ENCODE measurements around the gene MAOA.
"Not testable (repeated sequence)": the region's sequence is repeated elsewhere in the genome, so short reads cannot be mapped to it uniquely, and the experiment has no call there.

Gene MAOA

DNA sequence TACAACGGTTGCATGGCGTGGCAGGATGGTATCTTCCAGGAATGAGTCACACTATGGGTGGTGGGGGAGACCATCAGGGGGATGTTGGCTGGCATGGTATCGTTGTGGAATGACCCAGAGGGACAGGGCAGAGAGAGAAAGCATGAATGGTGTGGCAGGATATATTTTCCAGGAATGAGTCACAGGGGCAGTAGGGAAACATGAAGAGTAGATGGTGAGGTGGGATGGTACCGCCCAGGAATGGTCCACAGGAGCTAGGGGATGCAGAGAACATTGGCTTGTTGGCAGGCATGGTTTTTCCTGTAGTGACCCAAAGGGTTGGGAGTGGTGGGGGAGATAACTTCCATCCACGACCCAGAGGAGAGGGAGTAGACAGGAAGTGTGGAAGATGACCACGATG lies 62.4 kb downstream of the MAOA start:
- no peak for DNase-seq

DNA sequence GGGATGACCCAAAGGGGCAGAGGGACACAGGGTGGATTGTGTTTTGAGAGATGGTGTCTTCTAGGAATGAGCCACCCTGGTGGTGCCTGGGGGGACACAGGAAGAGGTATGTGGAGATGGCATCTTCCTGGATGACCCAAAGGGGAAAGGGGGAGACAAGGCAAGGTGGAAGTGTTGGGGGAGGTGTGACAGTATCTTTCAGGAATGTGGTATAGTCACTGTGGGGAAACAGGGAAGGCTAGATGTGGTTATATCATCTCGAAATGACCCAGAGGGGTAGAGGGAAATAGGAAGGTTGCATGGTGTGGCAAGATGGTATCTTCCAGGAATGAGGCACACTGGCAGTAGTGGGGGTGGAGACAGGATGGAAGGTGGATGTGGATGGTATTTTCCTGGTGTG lies 62.9 kb downstream of the MAOA start:
- no peak for DNase-seq

DNA sequence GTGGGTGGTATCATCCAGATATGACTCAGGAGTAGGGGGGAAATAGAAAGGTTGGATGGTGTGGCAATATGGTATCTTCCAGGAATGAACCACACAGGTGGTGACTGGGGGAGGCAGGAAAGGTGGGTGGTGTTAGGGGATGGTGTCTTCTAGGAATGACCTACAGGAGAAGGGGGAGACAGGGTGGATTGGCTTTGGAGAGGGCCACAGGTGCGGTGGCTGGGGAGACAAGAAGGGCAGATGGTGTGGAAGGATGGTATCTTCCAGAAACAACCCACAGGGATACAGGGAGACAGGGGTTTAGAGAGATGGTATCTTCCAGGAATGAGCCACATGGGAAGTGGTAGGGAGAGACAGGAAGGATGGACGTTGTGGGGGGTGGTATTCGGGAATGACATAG lies 64.0 kb downstream of the MAOA start:
- no peak for DNase-seq

DNA sequence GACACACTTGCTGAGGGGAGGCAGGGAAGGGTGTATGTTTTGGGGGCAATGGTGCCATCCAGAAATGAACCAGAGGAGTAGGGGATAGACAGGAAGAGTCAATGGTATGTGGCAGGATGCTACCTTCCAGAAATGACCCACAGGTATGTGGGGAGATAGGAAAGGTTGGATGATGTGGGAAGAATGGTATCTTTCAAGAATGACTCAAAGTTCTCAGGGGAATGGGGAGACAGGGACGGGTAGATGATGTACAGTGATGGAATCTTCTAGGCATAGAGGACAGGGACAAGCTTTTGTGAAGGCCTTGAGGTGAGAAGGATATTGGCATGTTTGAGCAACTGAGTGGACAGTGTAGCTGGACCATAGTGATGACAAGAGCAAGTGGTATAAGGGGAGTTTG lies 64.9 kb downstream of the MAOA start:
- DNase-seq, result no peak

DNA sequence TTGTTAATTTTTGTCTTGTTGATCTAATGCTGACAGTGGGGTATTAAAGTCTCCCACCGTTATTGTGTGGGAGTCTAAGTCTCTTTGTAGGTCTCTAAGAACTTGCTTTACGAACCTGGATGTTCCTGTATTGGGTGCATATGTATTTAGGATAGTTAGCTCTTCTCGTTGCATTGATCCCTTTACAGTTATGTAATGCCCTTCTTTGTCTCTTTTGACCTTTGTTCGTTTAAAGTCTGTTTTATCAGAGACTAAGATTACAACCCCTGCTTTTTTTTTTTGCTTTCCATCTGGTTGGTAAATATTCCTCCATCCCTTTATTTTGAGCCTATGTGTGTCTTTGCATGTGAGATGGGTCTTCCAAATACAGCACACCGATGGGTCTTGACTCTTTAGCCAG lies 69.1 kb downstream of the MAOA start:
- DNase-seq, result not testable (repeated sequence)

DNA sequence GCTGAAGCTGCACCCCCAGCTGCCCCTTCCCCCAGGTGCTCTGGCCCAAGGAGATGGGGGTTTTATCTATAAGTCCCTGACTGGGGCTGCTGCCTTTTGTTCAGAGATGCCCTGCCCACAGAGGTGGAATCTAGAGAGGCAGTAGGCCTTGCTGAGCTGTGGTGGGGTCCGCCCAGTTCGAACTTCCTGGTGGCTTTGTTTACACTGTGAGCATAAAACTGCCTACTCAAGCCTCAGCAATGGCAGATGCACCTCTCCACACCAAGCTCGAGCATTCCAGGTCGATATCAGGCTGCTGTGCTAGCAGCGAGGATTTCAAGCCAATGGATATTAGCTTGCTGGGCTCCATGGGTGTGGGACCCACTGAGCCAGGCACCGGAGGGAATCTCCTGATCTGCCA lies 71.2 kb downstream of the MAOA start:
- not testable (repeated sequence) for DNase-seq

DNA sequence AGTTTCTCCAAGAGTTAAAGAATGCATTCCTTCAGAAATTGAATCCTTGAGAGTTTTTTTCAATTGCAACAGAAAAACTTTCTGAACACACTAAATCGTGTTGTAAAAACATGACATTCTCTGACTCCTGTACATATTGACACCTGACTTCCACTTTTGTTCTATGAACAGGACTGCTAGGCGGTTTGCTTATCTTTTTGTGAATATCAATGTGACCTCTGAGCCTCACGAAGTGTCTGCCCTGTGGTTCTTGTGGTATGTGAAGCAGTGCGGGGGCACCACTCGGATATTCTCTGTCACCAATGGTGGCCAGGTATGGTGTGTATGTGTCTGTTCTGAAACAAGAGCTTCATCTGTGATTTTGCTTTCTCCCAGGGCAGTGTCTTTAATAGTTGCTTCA lies 71.9 kb downstream of the MAOA start:
- DNase-seq, result peak; percentile 37

DNA sequence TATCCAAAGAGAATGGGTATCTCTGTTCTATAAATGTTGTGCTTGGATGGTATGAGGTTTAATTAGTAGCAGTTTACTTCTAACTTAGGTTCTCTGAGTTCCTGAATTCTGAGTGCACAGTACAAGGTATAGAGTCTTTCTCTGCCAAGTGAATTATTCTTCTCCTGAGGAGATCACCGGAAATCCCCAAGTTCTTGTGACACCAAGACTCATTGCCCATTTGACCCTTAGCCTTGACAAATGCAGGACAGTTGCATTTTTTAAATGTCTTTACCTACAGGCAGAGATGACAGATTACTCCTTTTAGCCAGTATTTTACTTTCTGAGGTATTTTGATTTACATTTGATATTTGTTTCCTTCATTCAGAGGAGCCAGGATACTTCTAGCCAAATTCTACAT lies 72.9 kb downstream of the MAOA start:
- no peak for DNase-seq

DNA sequence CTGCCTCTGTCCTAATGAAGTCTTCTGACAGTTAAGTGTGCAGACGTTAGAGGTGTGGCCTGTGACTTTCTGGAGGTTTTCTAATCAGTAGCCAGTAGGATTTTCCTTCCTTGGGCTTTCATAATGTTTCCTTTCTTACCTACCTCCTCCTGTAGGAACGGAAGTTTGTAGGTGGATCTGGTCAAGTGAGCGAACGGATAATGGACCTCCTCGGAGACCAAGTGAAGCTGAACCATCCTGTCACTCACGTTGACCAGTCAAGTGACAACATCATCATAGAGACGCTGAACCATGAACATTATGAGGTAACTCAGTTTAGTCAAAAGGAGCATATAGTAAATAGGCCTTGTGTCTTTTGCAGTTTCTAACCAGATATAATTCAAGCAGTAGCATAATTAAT lies 75.0 kb downstream of the MAOA start:
- DNase-seq, result no peak

DNA sequence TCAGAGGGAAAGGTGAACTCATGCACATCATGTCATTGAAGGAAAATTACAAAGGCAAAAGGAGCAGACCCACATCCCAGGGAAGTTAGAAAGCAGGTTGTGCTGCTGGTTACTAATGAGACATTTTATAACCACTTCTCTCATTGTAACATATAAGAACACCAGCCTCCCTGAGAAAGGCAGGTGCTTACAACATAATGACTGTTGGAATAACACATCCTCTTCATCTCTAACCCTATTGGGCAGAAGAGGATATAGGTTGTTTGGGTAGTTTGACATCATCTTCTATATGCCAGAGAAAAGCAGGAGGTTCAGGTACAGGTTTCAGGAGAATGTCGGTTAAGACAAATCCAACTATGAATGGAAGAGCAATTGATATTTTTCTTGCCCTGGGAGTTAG lies 77.6 kb downstream of the MAOA start:
- DNase-seq, result no peak

DNA sequence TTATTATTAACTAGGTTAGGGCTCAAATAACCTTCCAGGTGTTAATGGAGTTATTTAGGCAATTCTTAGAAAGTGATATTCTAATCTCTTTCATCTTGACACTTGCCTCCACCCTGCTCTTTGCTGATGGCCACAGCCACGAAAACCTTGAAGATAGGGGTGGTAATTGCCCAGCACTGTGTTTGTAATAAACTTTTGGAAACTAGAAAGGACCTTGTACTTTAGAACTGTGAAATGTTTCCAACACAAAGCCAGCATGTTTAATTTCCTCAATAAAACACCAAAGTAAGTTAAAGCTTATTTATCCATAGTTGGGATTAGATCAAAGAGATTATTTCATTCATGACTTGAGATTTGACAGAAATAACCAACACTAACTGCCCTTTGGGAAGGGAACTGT lies 78.3 kb downstream of the MAOA start:
- DNase-seq, result no peak

DNA sequence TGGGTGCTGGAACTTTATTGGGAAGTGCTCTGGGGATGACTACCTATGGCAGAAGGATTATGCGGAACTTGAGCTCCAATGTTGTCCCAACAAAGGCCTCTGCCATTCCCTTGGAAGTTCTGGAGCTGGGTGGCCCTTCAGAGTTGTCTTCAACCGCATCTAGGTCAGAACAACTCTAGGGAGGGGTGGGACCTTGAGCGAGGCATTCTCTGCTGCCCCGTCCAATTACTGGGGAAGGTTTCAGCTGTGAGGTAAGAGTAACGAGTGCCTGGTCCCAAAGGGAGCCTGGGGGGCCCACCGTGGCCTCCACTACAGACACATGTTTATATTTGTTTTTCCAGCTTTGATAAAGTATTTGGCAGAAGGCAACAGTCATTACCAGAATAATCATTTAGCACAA lies 79.4 kb downstream of the MAOA start:
- DNase-seq, result no peak

DNA sequence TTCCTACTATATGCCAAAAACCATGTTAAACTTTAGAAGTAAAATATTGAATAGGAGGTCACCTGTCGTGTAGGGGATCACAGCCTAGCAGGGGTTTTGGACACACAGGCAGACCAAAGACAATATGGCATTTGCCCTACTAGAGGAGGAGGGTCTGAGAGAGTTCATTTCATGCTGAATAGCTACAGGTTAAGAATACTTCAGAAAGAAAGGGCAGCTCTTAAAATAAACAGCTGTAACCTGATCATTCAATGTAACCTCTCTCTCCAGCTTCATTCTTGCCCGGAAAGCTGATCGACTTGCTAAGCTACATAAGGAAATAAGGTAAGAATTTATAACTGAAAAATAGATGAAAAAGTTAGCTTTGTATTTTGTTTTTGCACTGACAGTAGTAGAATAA lies 79.9 kb downstream of the MAOA start:
- no peak for DNase-seq

DNA sequence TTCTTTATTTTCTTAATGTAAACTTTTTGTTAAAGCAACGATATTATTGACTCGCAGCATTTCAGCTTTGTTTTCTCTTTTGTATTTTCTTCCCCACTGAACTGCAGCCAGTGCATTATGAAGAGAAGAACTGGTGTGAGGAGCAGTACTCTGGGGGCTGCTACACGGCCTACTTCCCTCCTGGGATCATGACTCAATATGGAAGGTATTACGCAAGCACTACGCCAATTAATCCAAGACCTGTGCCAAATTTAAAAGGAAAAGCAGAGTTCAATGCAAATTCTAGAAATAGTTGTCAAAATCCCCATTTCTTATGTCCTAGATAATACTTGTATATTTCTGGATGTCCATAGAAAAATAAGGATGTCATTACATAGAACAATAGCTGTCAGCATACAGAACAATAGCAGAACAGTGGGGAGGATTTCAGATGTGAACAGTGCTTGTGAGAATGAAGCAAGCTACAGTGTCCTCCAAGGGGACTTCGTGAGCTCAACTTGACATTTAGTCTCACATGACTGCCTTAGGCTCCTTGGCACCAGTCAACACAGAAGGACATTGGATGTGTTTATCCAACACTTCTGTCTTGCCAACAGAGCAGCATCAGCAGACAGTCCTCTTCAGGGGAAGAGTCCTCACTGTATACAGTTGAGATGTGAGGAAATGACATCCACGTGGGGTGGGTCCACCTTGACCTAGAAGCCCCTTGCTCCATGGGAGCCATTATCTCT lies 85.9 kb downstream of the MAOA start:
- no peak for DNase-seq

DNA sequence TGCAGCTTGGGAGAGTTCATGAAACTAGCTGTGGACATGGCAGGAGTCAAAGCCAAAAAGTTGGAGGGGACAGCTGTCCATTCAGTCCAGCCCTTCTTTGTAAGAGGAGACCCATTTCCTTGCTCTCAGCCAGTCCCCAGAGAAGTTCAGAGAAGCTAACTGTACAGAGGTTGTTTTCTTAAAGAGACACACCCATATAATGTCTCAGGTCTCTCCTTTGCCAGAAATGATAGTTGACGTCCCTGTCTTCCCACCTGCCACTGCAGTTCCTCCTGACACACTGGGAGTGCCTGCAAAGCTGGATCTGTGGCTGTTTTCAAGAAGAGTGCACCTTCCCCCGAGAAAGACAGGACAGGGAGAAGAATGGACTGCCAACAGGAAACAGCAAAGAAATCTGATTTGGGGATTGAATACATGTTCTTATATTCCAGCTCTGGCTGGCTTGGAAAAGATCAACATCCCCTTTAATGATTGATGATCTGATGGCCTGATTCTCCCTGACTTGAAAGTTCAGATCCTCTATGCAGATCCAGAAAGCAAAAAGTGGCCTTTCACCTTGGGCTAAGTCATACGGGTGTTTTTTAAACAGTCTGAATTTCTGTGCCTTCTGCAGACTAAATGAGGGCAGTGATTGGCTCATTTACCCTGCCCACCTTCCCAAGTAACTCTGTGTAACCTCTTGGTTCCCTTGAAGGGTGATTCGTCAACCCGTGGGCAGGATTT lies 87.2 kb downstream of the MAOA start:
- DNase-seq, result no peak

DNA sequence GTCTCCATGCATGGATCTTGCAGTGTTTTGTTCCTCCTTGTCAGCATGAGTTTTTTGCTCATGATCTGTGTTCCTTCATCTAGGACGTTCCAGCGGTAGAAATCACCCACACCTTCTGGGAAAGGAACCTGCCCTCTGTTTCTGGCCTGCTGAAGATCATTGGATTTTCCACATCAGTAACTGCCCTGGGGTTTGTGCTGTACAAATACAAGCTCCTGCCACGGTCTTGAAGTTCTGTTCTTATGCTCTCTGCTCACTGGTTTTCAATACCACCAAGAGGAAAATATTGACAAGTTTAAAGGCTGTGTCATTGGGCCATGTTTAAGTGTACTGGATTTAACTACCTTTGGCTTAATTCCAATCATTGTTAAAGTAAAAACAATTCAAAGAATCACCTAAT lies 88.2 kb downstream of the MAOA start:
- no peak for DNase-seq

DNA sequence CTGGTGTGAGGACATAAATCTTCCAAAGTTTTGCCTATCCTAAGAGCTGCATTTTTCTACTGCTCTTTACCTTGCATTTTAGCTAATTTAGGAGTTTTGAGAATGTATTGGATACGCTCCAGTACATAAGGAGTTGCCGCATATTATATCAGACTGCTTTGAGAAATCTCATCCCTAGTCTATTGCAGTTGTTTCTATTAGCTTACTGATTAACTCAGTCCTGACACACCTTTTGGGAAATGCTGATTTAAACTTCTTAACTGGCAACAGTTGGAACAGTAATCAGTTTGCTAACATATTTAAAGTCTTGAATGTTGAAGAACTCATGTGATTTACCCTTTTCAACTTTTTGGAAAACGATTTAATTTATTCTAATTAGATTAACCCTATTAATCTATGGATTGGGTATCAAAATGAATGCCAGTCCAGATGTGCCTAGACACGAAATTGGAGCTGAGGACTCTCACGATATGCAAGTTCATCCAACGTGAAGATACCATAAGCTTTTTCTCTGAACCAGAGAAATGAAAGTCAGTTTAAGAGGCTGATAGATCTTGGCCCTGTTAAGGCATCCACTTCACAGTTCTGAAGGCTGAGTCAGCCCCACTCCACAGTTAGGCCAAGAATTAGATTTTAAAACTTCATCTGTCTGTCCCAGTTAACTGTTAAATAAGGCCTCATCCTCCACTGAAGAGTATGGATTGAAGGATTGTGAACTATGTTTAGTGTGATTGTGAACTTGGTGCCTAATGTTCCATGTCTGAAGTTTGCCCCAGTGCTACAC lies 90.0 kb downstream of the MAOA start:
- no peak for DNase-seq

DNA sequence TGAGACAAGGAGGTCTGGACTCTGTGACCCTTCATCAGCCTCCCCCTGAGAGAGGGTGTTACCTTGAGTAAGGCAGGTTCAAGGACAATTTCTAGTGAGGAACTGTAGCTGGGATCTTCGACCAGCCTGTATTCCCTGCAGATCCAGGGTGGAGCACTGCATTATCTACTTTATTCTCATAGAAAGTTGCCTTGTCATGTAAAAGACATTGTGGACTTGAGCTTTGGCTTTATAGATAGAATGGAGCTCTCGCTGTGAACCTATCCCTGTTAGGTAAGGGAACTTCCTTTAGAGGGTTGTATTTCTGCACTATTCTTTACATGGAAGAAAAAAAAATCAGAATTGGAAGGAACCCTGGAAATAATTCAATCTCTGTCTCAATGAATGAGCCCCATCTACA lies 91.4 kb downstream of the MAOA start:
- DNase-seq, result no peak

DNA sequence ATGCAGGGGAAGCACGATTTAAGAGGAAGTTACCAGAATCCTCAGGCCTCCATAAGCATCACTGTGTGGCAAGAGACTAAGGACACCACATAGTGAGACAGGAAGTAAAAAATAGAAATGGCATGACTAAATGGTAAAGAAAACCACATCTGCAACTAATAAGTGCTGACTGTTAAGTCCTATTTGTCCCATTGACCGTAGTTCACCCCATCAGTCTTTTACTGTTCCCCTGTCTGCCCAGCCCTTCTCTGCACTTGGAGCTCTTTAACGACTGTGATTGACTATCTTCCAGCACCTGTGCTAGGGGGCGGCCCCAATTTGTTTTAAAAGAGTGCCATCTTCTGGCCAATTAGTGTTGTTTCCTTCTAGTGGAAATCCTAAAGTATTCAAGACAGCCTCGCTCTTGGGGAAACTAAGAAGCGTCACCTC lies 94.2 kb downstream of the MAOA start:
- peak; percentile 67 for DNase-seq

DNA sequence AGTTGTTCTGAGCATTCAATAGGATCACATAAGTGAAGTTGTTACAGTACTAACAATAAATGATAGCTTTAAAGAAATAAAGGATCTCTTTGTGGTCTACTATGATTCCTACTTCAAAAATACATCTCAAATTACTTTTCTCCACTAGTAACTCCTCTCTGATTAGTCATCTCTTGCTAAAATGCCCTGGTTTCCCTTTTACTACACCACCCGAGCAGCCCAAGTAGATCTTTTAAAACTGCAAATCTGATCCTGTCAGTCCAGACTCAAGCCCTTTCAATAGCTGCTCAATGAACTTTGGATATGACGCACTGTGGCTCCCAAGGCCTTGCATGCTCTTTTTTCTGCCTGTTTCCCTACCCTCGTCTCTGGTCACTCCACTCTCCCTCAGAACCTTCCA lies 97.5 kb downstream of the MAOA start:
- DNase-seq, result no peak

DNA sequence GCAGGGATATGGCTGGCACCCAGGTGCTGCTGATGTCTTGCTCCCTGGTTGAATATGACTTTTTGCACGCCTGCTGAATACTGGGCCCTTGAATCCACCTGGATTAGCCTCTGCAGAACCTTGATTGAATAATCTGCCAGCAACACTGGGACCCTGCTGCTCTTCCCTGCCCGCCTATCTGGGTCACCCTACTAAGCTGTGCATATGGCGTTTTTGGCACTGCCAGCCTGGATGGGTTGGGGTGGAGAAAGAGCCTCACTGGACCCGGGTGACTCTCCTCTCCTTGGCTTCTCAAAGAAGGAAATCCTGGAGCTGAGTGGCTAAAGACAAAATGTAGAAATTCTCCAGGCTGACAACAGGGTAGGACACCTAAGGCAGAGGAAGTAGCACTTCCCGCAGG lies 100.0 kb downstream of the MAOA start:
- no peak for DNase-seq

DNA sequence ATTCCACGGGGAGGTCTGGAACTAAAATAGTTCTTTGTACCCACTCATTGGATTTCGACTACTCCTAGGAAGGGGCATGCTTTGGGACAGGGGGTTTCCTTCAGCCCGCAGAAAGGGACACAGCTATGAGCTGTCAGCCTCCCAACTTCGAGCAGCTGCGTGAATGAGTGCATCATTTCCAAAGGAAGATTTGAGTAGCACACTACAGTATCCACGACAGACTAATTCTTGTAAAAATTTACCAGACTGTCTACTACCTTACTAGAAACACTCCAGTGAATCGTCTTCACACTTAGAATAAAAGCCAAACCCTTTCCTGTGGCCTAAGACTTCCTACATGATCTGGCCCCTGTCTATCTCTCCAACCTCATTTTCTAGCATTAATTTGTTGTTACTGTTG lies 101.9 kb downstream of the MAOA start:
- DNase-seq, result no peak

DNA sequence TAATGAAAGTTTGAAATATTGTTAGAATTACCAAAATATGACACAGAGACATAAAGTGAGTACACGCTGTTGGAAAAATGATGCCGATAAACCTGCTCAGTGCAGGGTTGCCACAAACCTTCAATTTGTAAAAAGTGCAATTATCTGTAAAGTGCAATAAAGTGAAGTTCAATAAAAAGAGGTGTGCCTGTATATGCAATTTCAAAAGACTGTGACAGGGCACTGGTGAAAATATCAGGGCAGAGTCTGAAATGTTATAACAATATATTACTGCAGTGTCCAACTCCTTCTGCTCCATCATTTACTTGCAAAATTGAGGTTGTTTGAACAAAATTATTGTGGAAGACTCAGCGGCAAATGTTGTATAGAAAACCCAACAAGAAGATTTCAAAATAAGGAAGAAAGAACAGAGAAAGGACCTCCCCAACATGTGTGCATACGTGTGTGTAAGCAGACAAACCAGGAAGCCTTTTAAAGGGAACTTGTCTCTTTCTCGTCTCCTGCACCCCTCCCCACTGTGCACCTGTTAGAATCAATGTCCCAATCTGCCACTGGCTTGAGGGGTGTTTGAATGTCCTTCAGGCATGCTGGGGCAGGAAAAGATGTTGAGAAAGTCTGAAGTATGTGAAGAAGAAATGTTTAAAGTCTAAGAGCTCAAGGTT lies 130.0 kb downstream of the MAOA start:
- DNase-seq, result no peak
